GM23248 (cell line): ENCODE results near the gene DUSP16.

Source experiments
- EZH2 ChIP-seq: fragments of 200-600 bp; sonication (generic); IDR thresholded peaks from 2 replicates; pipeline ENCODE4 v1.6.1; 2018; ENCODE audit warnings: antibody characterized with exemption, mild to moderate bottlenecking; ENCODE audit not compliant: insufficient read depth, poor library complexity, severe bottlenecking
- EZH2phosphoT487 ChIP-seq: fragments of 200-600 bp; sonication (generic); IDR thresholded peaks from 2 replicates; pipeline ENCODE4 v1.6.1; 2018; ENCODE audit warnings: antibody characterized with exemption, moderate library complexity, mild to moderate bottlenecking, low read depth; ENCODE audit not compliant: insufficient read depth

- TF ChIP-seq EZH2phosphoT487 (no peak), EZH2 (no peak)
These were observed 82.6 kb downstream of the DUSP16 start for GRCh38 chr12:12480074-12480473.
